Muscle layer of duodenum (tissue), 2 donors: Measurements from ENCODE around the gene DOK1.

Source experiments
- H3K27ac ChIP-seq: one replicate; pipeline ENCODE4 v1.7.0; 2013; ENCODE audit warnings: mild to moderate bottlenecking, low read length
- H3K27me3 ChIP-seq: one replicate; pipeline ENCODE4 v1.7.0; 2013; ENCODE audit warnings: low read depth, mild to moderate bottlenecking, control low read depth, low read length
- H3K36me3 ChIP-seq, 2 donors: one replicate each; pipeline ENCODE4 v1.7.0; 2013; ENCODE audit warnings: low read length in 2 of 2, control low read depth in 1 of 2, mild to moderate bottlenecking in 1 of 2; ENCODE audit not compliant: insufficient read depth in 2 of 2, control insufficient read depth in 1 of 2
- H3K4me1 ChIP-seq, 2 donors: one replicate each; pipeline ENCODE4 v1.7.0; 2013; ENCODE audit warnings: low read length in 2 of 2, mild to moderate bottlenecking in 2 of 2, control low read depth in 1 of 2, moderate library complexity in 1 of 2; ENCODE audit not compliant: insufficient read depth in 2 of 2, control insufficient read depth in 1 of 2
- H3K4me3 ChIP-seq, 2 donors: one replicate each; pipeline ENCODE4 v1.7.0; 2013; ENCODE audit warnings: low read length in 2 of 2, low read depth in 1 of 2, mild to moderate bottlenecking in 1 of 2
- H3K9me3 ChIP-seq, 2 donors: one replicate each; pipeline ENCODE4 v1.7.0; 2013; ENCODE audit warnings: low read length in 2 of 2, control low read depth in 1 of 2, mild to moderate bottlenecking in 1 of 2; ENCODE audit not compliant: control insufficient read depth in 1 of 2
- donor health status: healthy.

DOK1 gene

DNA sequence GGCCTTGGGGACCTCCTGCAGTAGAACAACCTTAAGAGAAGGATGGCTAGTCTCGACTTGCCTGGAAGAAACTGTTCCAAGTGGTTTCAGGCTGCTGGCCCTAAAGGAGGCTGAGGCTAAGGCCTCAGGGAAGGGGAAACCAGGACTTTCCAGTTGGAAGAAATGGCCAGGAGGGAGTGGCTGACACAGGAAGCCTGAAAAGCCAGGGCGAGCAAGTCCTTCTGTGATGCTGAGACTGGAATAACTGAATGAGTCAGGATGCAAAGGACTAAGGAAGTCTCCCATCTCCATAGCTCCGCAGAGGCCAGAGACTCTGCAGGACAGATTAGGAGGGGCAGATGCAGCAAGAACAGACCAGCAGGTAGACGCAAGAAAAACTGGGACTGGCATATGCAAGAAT is 17.4 kb upstream of the DOK1 start:
- Histone ChIP-seq H3K4me1 (no peaks in the 10 kb centered on the region), H3K36me3 (peaks cover 5 to 12% of the 10 kb centered on the region in 2 donors), H3K27ac (no peak overlapping the region), H3K4me3 (no peak overlapping the region), H3K27me3 (no peaks in the 10 kb centered on the region), H3K9me3 (no peaks in the 10 kb centered on the region)

DNA sequence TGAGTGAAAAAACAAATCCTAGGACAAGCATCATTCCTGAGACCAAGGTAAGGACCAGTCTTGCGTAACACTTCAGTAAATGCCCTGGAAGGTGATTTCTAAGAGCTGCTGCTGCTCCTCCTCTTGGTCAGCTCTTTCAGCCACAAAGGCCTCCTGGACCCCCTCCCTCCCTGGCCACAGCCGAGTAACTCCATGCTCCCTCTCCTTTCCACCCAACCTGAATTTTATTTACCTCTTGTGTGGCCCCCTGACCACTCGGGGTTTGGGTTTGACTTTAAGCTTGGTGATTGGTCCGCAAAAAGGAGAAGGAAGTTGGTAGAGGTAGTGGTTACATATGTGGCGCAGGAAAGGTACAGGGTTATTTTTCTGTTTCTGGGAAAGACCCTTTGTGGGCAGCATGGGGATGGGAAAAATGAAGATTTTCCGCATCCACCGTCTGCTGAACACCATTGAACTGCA is 15.6 kb upstream of the DOK1 start:
- Histone ChIP-seq H3K27me3 (no peaks in the 10 kb centered on the region), H3K4me1 (no peaks in the 10 kb centered on the region), H3K36me3 (no peaks in the 10 kb centered on the region), H3K9me3 (no peaks in the 10 kb centered on the region), H3K27ac (no peak overlapping the region), H3K4me3 (no peak overlapping the region)

- Histone ChIP-seq H3K27ac (no peak overlapping the region), H3K27me3 (no peaks in the 10 kb centered on the region), H3K9me3 (no peaks in the 10 kb centered on the region), H3K4me3 (no peak overlapping the region), H3K36me3 (no peaks in the 10 kb centered on the region), H3K4me1 (no peaks in the 10 kb centered on the region)
Observed at GRCh38 chr2:74540291-74540690, 14.2 kb upstream of the DOK1 start.

- Histone ChIP-seq H3K27ac (no peak overlapping the region), H3K36me3 (no peaks in the 10 kb centered on the region), H3K9me3 (no peaks in the 10 kb centered on the region), H3K4me3 (no peak overlapping the region), H3K4me1 (no peaks in the 10 kb centered on the region), H3K27me3 (no peaks in the 10 kb centered on the region)
Observed at GRCh38 chr2:74542978-74543377, 11.5 kb upstream of the DOK1 start.

GRCh38 chr2:74544634-74545033 is 9.9 kb upstream of the DOK1 start:
- no peaks in the 10 kb centered on the region for H3K9me3 ChIP-seq
- no peak overlapping the region for H3K4me3 ChIP-seq
- H3K4me1 ChIP-seq: peaks cover 0 to 6% of the 10 kb centered on the region in 2 donors
- H3K27me3 ChIP-seq: no peaks in the 10 kb centered on the region
- H3K27ac ChIP-seq: no peak overlapping the region
- H3K36me3 ChIP-seq: no peaks in the 10 kb centered on the region

GRCh38 chr2:74546004-74546403 is 8.5 kb upstream of the DOK1 start:
- Histone ChIP-seq H3K36me3 (no peaks in the 10 kb centered on the region), H3K9me3 (no peaks in the 10 kb centered on the region), H3K27ac (no peak overlapping the region), H3K4me1 (peaks cover 0 to 12% of the 10 kb centered on the region in 2 donors), H3K4me3 (no peak overlapping the region), H3K27me3 (no peaks in the 10 kb centered on the region)

- Histone ChIP-seq H3K4me3 (peak overlapping the region; percentile 43 to 70), H3K9me3 (no peaks in the 10 kb centered on the region), H3K4me1 (peaks cover 0 to 12% of the 10 kb centered on the region in 2 donors), H3K36me3 (no peaks in the 10 kb centered on the region), H3K27ac (no peak overlapping the region), H3K27me3 (no peaks in the 10 kb centered on the region)
Observed at GRCh38 chr2:74548285-74548899, 6.1 kb upstream of the DOK1 start.

DNA sequence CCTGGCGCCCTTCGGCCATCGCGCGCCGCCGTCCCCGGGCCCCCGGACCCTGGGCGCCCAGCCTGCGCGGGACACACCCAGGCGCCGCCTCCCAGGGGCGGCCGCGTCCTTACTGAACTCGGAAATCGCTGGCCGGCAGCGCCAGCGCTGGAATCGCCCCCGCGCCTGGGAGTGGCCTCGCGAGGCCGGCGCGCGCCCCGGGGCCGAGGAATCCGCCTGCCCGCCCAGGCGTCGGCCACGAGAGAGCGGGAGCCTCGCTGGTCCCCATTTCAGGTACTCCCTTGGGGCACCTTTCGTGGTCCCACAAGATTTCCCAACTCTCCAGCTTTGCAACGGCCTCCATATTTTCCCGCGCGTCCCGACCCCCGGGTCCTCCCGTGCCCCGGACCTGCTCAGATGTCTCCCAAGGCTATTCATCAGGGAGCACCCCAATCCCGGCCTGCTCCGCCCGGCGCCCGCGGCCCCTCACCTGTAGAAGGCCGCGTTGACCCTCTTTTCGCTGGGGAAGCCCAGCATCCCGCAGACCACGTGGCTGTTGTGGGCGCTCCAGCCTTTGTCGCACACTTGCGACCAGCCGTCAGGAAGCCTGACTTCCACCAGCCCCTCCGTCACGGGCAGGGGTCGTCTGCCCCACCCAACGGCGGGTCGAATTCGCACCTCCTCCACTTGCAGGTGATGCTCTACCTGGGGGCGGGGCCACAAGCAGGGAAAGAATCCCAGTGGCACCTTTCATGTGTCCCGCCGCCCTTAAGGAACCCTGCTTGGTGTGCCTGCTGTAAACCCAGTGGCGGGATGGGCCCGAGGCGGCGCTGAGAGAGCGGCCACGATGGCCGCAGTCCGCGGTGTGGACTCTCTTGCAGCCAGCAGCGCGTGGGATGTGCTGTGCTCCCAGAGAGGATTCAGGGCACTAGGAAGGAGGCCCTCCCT is 5.4 kb upstream of the DOK1 start:
- H3K27ac ChIP-seq: no peak overlapping the region
- no peaks in the 10 kb centered on the region for H3K9me3 ChIP-seq
- H3K4me3 ChIP-seq: peak overlapping the region; percentile 43 to 70

DNA sequence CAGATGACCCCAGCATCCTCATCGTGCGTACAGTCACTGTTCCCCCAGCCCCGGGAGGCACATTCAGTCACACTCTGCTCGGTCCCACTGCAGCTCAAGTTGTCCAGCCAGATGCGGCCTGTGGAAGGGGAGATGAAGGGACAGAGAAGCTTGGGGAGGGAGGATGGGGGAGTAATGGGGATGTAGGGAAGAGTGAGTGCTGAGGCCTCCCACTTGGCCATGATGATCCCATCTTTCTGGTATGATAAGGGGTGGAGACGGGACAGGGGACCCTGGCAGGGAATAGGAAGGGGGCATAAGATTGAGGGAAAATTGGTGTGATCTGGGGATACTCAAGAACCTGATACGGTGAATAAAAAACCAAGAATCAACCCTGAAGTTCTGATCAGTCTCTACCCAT is 4.3 kb upstream of the DOK1 start:
- Histone ChIP-seq H3K27me3 (no peaks in the 10 kb centered on the region), H3K4me1 (peaks cover 0 to 15% of the 10 kb centered on the region in 2 donors), H3K36me3 (no peaks in the 10 kb centered on the region), H3K4me3 (no peak overlapping the region), H3K27ac (no peak overlapping the region), H3K9me3 (no peaks in the 10 kb centered on the region)

More for the DNA sequence above, 5.4 kb upstream of the DOK1 start:
- Histone ChIP-seq H3K36me3 (no peaks in the 10 kb centered on the region), H3K27me3 (no peaks in the 10 kb centered on the region), H3K4me1 (peaks cover 0 to 12% of the 10 kb centered on the region in 2 donors)

- Histone ChIP-seq H3K36me3 (peaks cover 0 to 5% of the 10 kb centered on the region in 2 donors), H3K9me3 (no peaks in the 10 kb centered on the region), H3K27me3 (no peaks in the 10 kb centered on the region), H3K4me1 (peaks cover 0 to 16% of the 10 kb centered on the region in 2 donors), H3K27ac (no peak overlapping the region), H3K4me3 (no peak overlapping the region)
Observed at GRCh38 chr2:74551530-74551929, 3.0 kb upstream of the DOK1 start.
